ENCODE results near the gene CHST8. TPM values are rescaled to one million over a fixed set of nuclear protein-coding genes. Genes with fewer than 3 reads are reported as not detected.

CHST8 gene
- polyA plus RNA-seq, 3 donors = not detected

- Mint-ChIP-seq H3K27ac (no peak overlapping the region), H3K27me3 (ENCODE audit: low read depth in 3 of 3) (peaks cover 0 to 8% (median 5%) of the 10 kb centered on the region in 3 donors), H3K4me1 (no peaks in the 10 kb centered on the region), H3K4me3 (no peak overlapping the region), H3K36me3 (no peaks in the 10 kb centered on the region), H3K9me3 (peaks cover 0 to 4% (median 0%) of the 10 kb centered on the region in 7 donors)
- no peak overlapping the region for H3K9ac ChIP-seq (ENCODE audit: insufficient read depth, low read length, poor library complexity, severe bottlenecking)
- H3K36me3 ChIP-seq (replicated peaks in 1 of 2; ENCODE audit: control insufficient read depth in 1 of 2, insufficient read depth in 2 of 2, low read length in 2 of 2) = no peaks in the 10 kb centered on the region
- H3K27ac ChIP-seq (ENCODE audit: low read depth in 1 of 2, low read length in 2 of 2) = no peak overlapping the region
- no peaks in the 10 kb centered on the region for H4K20me1 ChIP-seq (ENCODE audit: insufficient read depth, low read length)
- 84% methylated on average over 8 of the region's 9 CpGs for WGBS (ENCODE audit: insufficient coverage)
- H3K4me1 ChIP-seq (ENCODE audit: control insufficient read depth in 1 of 2, insufficient read depth in 2 of 2, low read length in 2 of 2) = no peaks in the 10 kb centered on the region
- H3K79me2 ChIP-seq (ENCODE audit: insufficient read depth, low read length) = no peaks in the 10 kb centered on the region
- TF ChIP-seq CTCF (IDR thresholded peaks at IDR 0.05) = no peak
- no peak for DNase-seq
- no peaks in the 10 kb centered on the region for H3K27me3 ChIP-seq (ENCODE audit: control insufficient read depth in 2 of 2, insufficient read depth in 2 of 2, low read length in 2 of 2)
- no peak overlapping the region for H2AFZ ChIP-seq (ENCODE audit: insufficient read depth, low read depth, low read length, poor library complexity, severe bottlenecking)
- intact Hi-C loops (cut with micrococcal nuclease) = no loop called here
- no peak overlapping the region for H3K4me2 ChIP-seq (replicated peaks; ENCODE audit: extremely low read depth, low read length, poor library complexity, severe bottlenecking)
- no peak overlapping the region for H3K4me3 ChIP-seq (replicated peaks in 1 of 3; ENCODE audit: low read depth in 2 of 3, low read length in 3 of 3)
- H3K9me3 ChIP-seq (replicated peaks in 1 of 2; ENCODE audit: control insufficient read depth in 1 of 2, insufficient read depth in 1 of 2, low read length in 2 of 2) = no peaks in the 10 kb centered on the region
Observed at GRCh38 chr19:33720691-33721682, 99.2 kb downstream of the CHST8 start.

GRCh38 chr19:33721735-33722297 lies 100.1 kb downstream of the CHST8 start:
- 87% methylated on average over 2 of the region's 2 CpGs for WGBS (ENCODE audit: insufficient coverage)

More at GRCh38 chr19:33721735-33722297, 100.1 kb downstream of the CHST8 start:
- H3K4me1 ChIP-seq (ENCODE audit: control insufficient read depth in 1 of 2, insufficient read depth in 2 of 2, low read length in 2 of 2) = no peaks in the 10 kb centered on the region
- H3K9me3 ChIP-seq (replicated peaks in 1 of 2; ENCODE audit: control insufficient read depth in 1 of 2, insufficient read depth in 1 of 2, low read length in 2 of 2) = no peaks in the 10 kb centered on the region
- H3K27ac Mint-ChIP-seq = no peak overlapping the region
- H3K27me3 Mint-ChIP-seq (ENCODE audit: low read depth in 3 of 3) = peaks cover 0 to 6% (median 3%) of the 10 kb centered on the region in 3 donors
- no peaks in the 10 kb centered on the region for H4K20me1 ChIP-seq (ENCODE audit: insufficient read depth, low read length)
- no peak for TF ChIP-seq CTCF (IDR thresholded peaks at IDR 0.05)
- H2AFZ ChIP-seq (ENCODE audit: insufficient read depth, low read depth, low read length, poor library complexity, severe bottlenecking) = no peak overlapping the region
- no peaks in the 10 kb centered on the region for H3K4me1 Mint-ChIP-seq
- no peaks in the 10 kb centered on the region for H3K27me3 ChIP-seq (ENCODE audit: control insufficient read depth in 2 of 2, insufficient read depth in 2 of 2, low read length in 2 of 2)
- peaks cover 0 to 3% (median 0%) of the 10 kb centered on the region in 7 donors for H3K9me3 Mint-ChIP-seq
- no peak overlapping the region for H3K27ac ChIP-seq (ENCODE audit: low read depth in 1 of 2, low read length in 2 of 2)
- DNase-seq = no peak
- H3K4me3 ChIP-seq (replicated peaks in 1 of 3; ENCODE audit: low read depth in 2 of 3, low read length in 3 of 3) = no peak overlapping the region
- H3K9ac ChIP-seq (ENCODE audit: insufficient read depth, low read length, poor library complexity, severe bottlenecking) = no peak overlapping the region
- no peaks in the 10 kb centered on the region for H3K79me2 ChIP-seq (ENCODE audit: insufficient read depth, low read length)
- no peaks in the 10 kb centered on the region for H3K36me3 ChIP-seq (replicated peaks in 1 of 2; ENCODE audit: control insufficient read depth in 1 of 2, insufficient read depth in 2 of 2, low read length in 2 of 2)
- intact Hi-C loops (cut with micrococcal nuclease) = no loop called here
- H3K36me3 Mint-ChIP-seq = no peaks in the 10 kb centered on the region
- no peak overlapping the region for H3K4me3 Mint-ChIP-seq
- H3K4me2 ChIP-seq (replicated peaks; ENCODE audit: extremely low read depth, low read length, poor library complexity, severe bottlenecking) = no peak overlapping the region

Data from CD14-positive monocyte (primary cell).